Germinal center (tissue), 1 donor: ENCODE data around the gene MPP2.
"Not testable (repeated sequence)": the region's sequence is repeated elsewhere in the genome, so short reads cannot be mapped to it uniquely, and the experiment has no call there.

Experiments
- DNase-seq: peaks from one replicate; pipeline ENCODE4 v3.0.0; 2012; ENCODE audit warnings: mixed read lengths, low spot score

MPP2 gene

DNA sequence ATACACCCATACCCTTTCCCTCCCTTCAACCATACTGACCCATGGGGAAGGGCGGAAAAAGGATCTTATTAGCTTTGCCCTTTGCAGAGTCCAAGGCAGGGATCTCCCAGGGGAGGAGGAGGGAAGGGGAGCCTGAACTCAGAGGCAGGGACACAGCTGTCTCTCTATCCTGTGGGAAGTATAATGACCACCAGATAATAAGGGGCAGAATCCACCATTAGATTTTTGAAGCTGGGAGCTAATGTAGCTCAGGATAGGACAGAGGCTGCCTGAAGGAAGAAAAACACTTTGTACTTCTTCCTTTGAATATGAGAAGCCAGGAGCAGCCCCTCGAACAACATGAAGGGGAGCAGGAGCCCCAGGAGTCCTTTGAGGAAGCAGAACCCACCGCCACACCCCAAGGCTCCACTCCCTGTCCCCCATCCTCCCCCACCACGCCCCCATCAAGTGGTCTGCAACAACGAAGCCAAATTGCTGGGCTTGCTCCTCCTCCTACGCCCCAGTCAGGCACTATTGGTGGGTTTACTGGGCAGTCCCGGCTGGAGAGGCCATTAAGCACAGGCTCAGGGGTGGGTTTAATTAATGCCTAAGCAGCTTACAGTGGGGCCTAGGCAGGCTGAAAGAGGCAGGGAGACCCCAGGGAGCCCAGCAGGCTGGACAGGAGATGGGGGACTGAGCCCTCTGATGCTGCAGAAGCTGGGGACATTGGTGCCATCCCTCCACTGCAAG, 5.3 kb downstream of the MPP2 start:
- no peak for DNase-seq

DNA sequence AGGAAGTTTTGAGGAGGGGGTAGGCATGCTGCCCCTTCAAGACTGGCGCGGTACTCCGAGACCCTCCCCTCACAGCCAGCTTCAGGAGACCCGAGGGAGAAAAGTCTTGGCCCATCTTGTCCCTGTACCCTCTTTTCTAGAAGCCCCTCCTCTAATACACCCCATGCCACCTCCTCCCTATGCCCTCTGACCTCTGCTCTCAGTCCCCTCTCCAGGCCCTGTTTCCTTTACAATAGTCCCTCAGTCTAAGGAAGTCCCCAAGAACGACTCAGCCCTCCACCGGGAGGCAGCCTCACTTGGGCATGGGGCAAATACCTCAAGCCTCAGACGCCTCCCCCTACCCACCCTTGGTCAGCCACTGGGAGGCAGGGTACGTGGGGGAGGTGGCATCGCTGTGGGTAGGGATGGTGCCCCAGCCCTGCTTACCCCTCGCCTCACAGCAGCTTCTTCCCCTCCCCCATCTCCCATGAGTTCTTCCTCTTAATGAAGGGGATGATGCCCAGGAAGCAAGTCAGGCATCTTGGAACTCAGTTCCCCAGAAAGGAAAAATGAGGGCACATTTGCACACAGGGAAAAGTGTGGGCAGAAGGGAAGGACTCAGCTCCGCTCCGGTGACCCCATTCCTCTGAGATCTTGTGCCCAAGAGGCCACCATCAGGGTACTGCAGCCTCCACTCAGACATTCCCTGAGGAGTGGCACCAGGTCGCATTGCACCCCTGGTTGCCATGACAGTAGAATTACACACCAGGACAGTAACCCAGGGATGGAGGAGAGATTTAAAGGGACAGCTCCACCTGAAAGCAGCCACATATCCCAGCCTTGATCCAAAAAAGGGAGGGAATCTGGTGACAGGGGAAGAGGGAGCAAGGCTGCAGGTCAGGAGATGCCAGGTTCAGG, 6.2 kb downstream of the MPP2 start:
- no peak for DNase-seq

DNA sequence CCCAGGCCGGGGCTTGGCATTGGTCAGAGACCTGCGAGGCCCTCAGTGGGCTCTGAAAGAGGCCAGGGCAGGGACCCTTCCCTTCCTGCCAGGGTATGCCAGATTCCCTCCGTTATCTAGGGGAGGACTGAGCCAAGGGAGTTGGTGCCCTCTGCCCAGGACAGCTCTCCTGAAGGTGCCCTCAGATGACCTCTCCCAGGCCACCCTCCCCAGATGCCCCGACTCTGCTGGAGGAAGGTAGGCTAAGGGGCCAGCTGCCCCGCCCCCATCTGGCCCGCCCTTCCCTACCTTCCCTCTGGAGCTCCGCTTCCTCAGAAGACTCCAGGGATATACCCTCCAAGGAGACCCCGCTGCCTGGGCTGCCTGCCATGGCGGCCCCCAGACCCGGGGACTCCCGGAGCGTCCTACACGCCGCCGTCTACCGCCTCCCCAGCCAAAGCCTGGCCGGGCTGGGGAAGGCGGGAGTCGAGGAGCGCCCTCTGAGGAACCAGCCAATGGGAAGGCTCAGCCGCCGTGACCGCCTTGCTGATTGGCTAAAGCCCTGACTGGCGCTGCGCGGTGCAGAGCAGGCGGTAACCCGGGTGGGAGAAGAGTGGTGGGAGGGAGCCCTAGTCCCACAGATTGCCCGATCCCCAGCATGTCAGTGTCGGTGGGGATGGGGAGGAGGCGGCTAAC, 7.0 kb downstream of the MPP2 start:
- DNase-seq = peak; percentile 96

DNA sequence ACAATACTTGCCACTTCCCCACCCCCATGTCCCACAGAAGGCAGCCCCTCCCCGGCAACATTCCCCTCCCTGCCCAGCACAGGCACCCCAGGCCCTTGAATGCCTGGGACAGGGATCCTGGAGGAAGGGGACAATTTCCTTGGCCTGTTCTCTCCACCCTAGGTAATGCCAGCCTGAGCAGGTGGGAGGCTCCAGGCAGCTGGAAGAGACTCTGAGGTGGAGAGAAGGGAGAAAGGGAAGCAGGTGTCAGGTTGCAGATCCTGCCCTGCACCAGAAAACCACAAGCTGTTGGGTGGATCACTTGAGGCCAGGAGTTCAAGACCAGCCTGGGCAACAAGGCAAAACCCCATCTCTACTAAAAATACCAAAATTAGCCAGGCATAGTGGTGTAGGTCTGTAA, 8.9 kb downstream of the MPP2 start:
- DNase-seq = no peak

DNA sequence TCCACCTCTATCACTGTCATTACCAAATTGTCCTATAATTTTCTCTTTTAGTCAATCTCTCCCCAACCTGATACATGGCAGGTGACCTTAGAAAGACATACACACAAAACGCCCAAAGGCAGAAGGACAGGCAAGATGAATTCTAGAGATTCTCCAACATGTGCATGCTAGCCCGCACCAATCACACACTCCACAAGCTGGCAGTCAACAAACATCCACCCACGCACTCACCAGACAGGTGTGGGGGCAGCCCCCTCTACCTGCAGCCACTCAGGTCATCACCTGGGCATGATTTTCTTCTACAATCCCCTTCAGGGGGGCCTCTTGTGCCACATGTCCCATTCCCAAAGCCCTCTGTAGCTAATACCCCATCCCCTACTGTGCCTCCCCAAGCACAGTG, 9.5 kb downstream of the MPP2 start:
- no peak for DNase-seq

DNA sequence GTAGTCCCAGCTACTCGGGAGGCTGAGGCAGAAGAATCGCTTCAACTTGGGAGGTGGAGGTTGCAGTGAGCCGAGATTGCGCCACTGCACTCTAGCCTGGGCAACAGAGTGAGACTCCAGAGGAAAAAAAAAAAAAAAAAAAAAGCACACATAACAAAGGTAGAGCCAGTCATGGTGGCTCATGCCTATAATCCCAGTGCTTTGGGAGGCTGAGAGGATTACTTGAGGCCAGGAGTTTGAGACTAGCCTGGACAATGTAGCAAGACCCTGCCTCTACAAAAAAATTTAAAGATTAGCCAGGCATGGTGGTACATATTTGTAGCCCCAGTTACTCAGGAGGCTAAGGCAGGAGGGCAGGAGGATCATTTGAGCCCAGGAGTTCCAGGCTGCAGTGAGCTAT, 12.8 kb downstream of the MPP2 start:
- DNase-seq = not testable (repeated sequence)

DNA sequence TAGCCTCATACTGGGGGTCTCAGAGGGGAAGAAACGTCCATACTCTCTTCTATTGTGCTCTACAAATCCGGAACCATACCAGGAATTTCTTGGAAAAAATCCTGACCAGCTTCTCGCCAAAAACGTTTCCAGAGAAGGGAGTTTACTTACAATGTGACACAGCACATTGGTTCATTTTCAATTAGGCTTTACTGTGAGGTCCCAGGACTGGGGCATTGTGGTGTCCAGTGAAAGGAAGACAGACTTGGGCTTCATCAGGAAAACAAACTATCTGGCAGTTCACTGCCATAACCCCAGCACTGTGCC, 14.7 kb downstream of the MPP2 start:
- DNase-seq = no peak

DNA sequence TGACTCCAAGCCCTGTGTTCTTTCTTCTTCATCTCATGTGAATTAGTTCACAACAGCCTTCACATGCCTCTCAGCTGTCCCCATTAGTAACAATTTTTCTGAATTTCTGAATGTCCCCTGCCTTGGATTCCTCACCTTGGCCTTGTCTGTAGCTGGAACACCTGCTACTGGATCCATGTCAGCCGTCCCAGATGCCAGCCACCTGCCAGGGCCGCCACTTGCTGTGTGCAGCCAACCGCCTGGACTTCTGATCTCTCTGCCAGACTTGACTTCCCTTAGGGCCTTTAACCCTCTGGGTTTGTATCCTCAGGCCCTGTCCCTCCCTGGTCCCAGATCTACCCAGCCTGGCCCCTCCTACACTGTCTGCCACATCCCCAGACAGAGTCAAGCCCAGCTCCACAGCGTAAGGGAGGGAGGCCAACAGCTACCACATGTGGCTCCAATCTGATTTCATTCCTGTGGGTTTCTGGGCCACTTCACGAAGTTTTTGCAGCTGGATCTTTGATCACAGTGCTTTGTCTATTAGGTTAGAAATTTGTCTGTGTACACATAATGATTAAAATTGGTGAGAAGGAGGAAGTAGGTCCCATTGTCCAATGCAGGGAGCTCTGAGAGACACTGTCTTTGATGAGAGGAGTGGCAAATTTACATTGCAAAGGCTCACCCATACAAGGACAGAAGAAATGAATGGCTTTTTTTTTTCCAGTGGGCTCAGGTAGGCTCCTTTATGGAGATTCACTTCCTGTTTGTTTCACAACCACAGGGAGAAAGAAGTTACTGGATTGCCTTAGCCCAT, 15.3 kb downstream of the MPP2 start:
- no peak for DNase-seq

DNA sequence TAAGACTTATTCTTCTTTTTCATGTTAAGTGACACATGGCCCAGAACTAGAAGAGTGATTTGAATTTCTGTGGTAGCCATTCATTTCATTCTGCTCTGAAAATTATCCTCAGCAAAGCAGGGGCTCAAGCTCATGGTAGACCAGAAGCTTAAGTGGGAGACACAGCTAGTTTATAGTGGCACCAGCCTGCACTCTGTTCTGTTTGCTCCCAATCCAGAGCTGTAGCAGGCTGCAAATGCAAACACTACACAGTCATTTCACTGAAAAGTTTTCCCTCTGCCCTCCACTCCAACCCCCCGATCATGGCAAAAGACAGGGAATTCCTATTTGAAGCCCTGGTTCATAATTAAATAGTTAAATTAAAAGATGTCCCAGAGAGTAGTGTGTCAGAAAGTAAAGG, 17.1 kb downstream of the MPP2 start:
- no peak for DNase-seq

DNA sequence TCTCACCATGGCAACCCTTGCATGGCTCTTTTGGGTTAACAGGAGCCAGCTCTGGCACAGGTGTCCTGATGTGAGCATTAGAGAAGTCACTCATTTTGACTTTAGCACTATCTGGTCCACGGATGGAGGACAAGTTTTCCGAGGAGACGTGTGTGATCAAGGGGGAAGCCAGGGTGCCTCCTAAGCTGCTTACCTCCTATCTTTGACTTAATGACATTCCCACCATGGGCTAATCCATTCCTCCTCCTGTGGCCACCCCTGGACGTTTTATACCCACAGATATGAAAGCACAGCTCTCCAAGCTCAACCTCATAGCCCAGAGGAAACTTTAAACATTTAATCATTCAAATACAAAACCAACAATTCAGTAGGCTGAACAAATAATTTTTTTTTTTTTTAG, 18.8 kb downstream of the MPP2 start:
- DNase-seq = no peak

DNA sequence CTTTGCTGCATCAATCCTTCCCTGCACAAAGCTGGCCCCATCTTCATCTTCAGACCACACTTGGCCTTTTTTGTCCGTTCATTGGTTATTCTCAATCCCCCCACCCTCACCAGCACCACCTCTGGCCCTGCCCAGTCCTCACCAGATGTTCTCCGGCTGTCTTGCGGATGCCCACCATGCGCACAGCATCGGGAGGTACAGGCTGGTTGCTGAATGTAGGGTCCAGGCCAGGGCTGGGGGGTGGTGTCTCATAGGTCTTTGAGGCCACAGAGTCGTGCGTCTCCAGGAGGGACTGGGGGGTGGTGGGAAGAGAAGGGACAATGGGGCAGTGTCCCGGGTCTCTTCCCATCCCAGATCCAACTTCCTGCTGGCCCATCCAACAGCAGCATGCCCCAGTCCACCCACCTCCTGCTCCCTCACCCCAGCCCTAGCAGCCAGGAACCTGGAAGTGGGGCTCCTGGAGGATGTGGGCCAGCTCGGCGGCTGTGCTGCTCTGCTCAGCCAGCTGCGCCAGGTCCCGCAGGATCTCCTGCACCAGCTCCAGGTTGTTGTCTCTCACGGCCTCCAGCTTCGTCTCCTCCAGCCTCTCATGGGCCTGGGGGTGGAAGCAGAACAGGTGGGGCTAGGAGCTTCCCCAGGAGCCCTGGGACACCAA, 24.4 kb downstream of the MPP2 start:
- DNase-seq = no peak

DNA sequence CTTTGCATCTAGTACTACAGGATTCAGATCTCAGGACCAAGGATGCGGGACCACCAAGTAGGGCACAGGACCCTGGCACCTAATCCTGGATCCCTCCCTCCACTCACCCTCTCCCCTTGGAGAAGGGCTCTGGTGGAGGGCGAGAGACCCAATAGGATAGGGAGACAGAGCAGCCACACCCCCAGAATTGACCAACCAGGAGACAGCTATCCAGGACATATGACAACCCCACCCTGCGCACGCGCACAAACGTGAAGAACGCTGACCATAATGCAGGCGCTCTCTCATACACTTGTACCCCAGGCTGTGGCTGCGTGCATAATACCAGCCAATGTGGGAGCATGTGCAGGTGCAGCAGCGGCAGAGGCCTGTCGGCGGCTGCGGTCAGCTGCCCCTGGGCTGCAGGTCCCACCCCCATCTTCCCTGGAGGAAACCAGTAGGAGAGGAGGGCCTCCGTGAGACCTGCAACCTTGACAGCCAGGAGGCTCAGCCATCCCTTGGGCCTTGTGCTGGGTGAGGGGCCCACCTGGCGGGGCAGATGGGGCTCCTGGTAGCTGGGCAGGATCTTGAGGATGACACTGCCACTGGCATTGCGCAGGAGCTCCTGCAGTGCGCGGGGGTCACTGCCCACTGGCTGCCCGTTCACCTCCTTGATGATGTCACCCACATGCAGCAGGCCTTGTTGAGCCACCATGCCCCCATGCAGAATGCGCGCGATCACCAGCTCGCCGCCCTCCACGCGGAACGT, 25.4 kb downstream of the MPP2 start:
- DNase-seq = no peak

DNA sequence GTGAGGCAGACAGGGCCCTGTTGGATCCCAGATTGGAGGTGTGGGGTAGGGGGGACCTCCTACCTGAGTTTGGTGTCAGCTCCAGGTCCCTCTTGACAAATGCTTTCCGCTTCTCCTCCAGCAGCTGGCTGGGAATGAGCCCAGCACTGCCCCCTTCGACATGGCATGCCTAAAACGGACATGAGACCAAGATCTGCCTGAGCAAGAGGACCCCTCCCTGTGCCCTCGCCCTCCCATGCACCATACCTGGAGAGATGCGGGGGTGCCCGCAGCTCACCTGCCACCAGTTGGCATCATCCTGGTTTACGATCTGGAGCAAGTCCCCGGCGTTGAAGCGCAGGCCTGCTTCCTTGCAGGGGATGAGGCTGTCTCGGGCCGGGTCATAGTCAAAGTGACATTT, 26.2 kb downstream of the MPP2 start:
- DNase-seq = no peak

DNA sequence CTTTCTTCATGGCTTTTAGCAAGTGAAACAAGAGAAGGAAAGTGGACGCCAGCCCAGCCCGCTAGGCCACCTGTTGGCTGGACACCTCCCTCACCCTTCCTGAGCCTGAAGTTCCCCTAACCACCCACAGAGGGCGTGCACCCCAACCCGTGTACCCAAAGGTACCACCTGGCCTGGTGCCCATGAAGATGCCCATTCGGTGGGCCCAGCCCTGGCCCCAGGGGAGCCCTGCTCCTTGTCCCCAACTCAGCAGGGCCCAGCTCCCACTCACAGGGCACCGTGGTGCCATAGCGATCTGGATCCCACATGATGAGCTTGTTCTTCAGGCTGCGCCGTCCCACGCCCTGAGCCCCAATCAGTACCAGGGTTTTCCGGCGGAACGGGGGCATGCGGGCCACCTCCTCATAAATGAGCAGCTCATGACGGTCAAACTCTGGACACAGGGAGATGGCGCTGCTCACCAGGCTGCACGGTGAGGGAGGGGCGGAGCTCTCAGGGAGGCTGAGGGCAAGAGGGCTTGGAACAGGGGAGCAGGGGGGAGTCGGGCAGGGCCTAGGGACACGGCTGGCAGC, 26.8 kb downstream of the MPP2 start:
- peak; percentile 74 for DNase-seq

DNA sequence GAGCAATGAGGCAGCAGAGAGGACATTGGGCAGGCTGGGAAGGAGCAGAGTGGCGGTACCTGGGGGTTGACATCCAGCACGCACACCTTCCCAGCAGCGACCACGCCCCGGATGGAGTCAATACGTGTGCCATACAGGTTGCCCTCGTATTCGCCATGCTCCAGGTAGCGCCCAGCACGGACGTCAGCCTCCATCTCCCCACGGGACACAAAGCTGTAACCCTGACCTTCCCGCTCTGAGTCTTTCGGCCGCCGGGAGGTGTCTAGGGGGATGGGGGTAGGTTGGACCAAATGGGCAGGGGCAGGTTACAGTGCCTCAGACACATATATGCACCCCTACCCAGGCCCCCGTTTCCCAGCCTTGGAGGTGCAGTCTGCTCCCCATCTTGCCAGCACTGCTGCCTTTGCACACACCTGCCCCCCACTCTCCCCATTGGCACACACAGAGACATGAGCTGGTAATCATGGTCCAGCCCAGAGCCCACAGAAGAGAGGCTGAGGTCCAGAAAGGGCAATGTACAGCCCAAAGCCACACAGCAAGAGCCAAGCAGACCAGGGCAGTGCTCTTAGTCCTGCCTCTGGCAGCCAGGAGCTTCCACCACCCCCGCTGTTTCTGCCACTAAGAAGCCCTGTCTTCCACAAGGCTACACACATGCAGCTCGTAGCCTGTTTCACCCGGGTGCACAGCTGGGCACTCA, 27.5 kb downstream of the MPP2 start:
- no peak for DNase-seq

DNA sequence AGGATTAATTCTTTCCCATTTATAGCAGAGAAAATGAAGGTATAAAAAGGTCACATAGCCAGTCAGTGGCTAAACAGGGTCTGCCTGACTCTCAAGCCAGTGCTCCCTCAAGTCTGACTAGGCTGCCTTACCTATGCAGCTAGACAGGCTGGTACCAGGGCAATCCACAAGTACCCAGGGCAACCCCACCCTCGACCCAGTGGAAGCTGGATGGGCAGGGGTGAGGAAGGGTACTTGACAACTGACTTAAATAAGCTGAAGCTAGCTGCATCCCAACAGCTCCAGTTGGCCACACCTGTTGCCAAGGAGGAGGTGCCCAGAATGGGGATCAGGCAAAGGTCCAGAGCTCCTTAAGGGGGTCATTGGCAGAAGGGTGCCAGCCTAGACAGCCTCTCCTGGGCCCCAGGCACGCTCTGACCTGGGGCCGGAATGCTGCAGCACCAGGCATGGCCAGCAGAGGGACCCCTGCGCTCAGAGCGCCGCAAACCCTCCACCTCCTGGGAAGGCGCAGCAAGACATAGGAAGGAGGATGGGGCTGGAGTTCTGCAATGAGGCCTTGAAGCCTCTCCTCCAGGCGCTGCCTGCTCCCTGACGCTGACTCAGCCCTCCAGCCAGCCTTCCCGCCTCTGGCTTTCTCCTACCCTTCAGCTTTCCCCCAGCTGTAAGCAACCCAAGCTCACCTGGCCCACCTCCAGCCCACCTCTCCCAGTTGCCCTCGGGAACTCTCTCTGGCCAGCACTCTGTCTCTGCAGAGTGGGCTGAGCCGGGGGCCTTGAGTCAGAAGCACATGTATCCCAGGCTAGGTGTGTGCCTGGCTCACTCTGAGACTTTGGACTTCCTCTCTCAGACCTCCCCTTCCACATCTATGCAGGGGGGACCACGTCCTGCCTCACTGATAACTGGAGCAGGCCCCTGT, 28.8 kb downstream of the MPP2 start:
- DNase-seq = peak; percentile 84

DNA sequence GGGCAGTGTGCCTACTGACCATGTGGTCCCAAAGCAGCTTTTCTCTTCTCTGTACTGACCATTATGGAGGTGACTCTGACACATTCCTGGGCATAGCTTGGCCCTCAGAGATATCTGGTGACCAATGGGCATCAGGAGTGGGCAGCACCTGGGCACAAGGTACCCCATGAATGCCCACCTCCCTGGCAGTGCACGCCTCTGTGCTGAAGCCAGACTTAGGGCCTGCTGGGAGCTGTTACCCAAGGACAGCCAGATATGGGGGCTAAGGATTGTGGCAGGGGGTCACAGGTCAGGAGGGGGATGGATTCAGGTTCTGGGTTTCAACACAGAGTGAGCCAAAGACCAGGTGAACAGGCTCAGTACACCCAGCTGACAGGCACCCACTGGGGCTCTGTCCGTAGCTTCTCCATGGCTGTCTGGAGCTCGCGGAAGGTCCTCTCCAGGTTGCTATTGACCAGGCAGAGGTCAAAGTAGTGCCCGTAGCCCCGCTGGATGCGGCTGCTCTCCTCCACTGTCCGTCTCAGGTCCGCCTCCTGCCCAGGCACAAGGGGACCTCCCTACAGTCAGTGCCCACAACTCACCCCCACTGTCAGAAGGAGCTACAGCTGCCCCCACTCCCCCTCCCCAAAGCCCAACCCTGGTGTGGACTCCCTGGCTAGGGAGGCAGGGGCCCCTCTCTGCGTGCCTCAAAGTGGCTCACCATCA, 29.7 kb downstream of the MPP2 start:
- no peak for DNase-seq

DNA sequence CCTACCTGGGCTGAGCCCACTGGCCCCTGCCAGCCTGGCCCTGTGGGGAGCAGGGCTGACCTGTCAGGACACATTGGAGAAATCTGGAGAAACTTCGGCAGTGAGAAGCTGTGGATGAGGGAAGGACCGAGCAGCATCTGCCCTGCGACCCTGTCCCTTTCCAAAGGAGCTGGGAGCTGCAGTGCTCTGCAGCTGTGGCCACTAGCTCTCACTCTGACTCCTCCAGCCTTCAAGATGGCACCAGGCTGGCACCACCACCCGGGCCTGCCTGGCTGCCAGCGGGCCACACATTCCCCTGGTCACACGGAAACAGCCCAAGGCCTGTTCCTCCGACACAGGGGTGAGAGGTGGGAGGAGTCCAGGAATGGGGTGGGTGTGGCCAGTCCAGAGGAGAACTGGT, 30.3 kb downstream of the MPP2 start:
- DNase-seq = no peak
